Mesothelial cell of epicardium (in vitro differentiated cells): ENCODE measurements around the gene HOXD13. TPM values are rescaled to one million over a fixed set of nuclear protein-coding genes. Genes with fewer than 3 reads are reported as not detected.
A peak's percentile ranks its signal among the peaks of the same experiment; 100 is the strongest.

ENCODE experiments used
- DNase-seq, 2 experiments: peaks; one replicate each; pipeline ENCODE4 v3.0.0; 2021; ENCODE audit warnings: low spot score in 2 of 2; ENCODE audit not compliant: unreplicated experiment in 2 of 2
- H3K27ac Mint-ChIP-seq: 2 replicates; pipeline ENCODE4 v1.8.0; 2021; ENCODE audit warnings: mixed read lengths
- H3K27me3 Mint-ChIP-seq: 2 replicates; pipeline ENCODE4 v1.8.0; 2021; ENCODE audit warnings: low read depth, mixed read lengths
- H3K36me3 Mint-ChIP-seq: 2 replicates; pipeline ENCODE4 v1.8.0; 2021; ENCODE audit warnings: mixed read lengths
- H3K4me1 Mint-ChIP-seq: 2 replicates; pipeline ENCODE4 v1.8.0; 2021; ENCODE audit warnings: mixed read lengths
- H3K4me3 Mint-ChIP-seq: 2 replicates; pipeline ENCODE4 v1.8.0; 2021; ENCODE audit warnings: mild to moderate bottlenecking, moderate library complexity, mixed read lengths
- H3K9me3 Mint-ChIP-seq: 2 replicates; pipeline ENCODE4 v1.8.0; 2021; ENCODE audit warnings: mixed read lengths
- total RNA-seq: library from RNA; stranded (reverse); gene quantifications from 3 replicates; pipeline ENCODE4 v1.2.1, GENCODE V29; 2021
- TF ChIP-seq, protein P1 (sequence below): fragments of 200-600 bp; sonication (generic); IDR thresholded peaks from one replicate; pipeline ENCODE4 v1.5.0; 2021; ENCODE audit warnings: antibody characterized with exemption; ENCODE audit not compliant: unreplicated experiment

HOXD13 gene
- total RNA-seq, 1 donor from 2014 or later = 0.56 TPM

DNA sequence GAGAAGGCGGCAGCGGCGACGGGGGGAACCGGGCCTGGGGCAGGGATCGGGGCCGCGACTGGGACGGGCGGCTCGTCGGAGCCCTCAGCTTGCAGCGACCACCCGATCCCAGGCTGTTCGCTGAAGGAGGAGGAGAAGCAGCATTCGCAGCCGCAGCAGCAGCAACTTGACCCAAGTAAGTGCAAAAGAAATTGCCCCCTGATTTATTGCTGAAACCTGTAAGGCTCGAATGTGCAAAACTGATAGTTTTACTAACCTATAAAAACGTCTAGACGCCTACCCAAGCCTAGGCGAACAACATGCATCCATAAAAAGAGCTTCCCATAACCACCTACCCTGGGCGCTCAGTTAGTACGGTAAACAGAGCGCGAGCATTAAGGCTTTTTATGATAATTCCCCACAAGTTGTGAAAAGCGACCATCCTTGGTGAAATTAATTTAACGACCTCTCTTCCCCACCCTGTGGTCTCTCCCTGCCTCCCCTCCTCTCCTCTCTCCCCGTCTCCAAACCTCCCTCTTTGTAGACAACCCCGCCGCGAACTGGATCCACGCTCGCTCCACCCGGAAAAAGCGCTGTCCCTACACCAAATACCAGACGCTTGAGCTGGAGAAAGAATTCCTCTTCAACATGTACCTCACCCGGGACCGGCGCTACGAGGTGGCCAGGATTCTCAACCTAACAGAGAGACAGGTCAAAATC is 31.0 kb downstream of the HOXD13 start:
- peaks cover 98% of the 10 kb centered on the region for H3K27me3 Mint-ChIP-seq
- no peak for DNase-seq
- no peaks in the 10 kb centered on the region for H3K9me3 Mint-ChIP-seq
- peak overlapping the region; percentile 58 for H3K4me3 Mint-ChIP-seq
- no peaks in the 10 kb centered on the region for H3K36me3 Mint-ChIP-seq
- peaks cover 13% of the 10 kb centered on the region for H3K4me1 Mint-ChIP-seq
- no peak overlapping the region for H3K27ac Mint-ChIP-seq
- TF ChIP-seq, protein P1, sequence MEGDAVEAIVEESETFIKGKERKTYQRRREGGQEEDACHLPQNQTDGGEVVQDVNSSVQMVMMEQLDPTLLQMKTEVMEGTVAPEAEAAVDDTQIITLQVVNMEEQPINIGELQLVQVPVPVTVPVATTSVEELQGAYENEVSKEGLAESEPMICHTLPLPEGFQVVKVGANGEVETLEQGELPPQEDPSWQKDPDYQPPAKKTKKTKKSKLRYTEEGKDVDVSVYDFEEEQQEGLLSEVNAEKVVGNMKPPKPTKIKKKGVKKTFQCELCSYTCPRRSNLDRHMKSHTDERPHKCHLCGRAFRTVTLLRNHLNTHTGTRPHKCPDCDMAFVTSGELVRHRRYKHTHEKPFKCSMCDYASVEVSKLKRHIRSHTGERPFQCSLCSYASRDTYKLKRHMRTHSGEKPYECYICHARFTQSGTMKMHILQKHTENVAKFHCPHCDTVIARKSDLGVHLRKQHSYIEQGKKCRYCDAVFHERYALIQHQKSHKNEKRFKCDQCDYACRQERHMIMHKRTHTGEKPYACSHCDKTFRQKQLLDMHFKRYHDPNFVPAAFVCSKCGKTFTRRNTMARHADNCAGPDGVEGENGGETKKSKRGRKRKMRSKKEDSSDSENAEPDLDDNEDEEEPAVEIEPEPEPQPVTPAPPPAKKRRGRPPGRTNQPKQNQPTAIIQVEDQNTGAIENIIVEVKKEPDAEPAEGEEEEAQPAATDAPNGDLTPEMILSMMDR = no peak

DNA sequence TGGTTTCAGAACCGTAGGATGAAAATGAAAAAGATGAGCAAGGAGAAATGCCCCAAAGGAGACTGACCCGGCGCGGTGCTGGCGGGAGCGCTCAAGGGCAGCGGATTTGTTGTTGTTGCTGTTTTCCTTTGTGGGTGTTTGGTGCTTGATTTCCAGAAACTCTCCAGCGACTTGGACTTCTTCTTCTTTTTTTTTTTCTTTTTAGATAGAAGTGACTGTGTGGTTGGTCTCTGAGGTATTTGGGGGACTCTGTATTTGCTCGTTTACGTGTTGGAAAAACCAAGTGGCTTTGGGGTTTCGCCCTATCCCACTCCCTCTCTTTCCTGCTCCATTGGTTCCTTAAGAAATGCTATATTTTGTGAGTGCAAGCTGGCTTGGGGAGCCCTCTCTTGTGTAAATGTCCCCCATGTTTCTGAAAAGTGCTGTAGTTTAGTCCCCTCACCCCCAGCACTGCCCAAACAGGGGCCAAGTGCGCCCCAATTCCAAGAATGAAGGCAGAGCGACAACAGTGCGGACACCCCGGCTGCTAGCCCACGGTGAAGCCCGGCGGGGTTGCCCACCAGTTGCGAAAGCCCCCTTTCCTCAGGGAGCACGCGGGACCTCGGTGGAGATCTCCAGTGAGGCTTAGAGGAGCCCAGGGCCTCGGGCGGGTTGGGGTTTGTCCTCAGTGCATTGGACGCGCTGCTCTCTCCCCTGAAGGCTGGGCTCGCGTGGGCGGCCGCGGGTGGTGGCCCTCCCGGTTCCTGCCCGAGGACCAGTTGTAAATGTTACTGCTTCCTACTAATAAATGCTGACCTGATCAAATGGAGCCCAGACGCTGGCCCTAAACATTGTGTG is 31.8 kb downstream of the HOXD13 start:
- Mint-ChIP-seq H3K36me3 (no peaks in the 10 kb centered on the region), H3K4me1 (peaks cover 19% of the 10 kb centered on the region), H3K9me3 (no peaks in the 10 kb centered on the region), H3K4me3 (peak overlapping the region; percentile 58), H3K27ac (no peak overlapping the region), H3K27me3 (peaks cover 98% of the 10 kb centered on the region)
- no peak for DNase-seq
- TF ChIP-seq, protein P1 = no peak

DNA sequence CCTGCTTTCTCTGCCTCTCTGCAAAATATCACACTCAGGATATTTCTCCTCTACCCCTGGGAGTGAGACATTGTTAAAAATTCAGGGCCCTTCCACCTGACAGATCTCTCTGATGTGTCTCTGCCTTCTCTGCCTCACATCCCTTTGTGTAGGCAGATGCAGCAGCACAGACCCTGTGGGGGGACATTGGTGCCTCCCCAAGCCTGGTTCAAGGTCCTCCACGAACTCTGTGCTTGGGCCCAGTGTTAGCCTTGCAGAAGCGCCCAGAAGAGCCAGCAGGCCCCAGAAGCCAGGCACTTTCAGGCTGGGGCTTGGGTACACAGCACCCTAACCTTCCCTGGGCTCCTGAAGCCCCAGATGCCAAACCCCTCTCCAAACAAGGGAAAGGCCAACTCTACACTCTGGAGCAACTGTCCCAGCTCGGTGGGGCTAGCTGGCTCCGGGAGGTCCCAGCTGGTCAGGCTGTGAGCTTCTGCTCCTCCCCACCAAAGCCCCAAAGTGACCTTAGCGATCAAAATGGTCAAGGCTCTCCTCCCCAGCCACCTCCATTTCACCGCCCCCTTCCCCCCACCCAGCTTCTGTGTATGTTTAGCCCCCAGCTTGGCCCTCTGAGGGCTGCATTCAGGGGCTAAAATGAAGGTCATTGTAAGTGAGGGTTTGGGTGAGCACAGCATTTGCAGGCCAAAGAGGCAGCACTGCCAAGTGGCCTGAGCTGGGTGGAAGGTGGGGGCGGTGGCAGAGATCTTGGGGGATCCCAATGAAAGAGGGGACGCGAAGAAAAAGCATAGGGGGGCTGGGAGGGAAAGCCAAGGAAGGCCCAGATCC is 32.6 kb downstream of the HOXD13 start:
- no peaks in the 10 kb centered on the region for H3K36me3 Mint-ChIP-seq
- H3K4me3 Mint-ChIP-seq = no peak overlapping the region
- peaks cover 19% of the 10 kb centered on the region for H3K4me1 Mint-ChIP-seq
- DNase-seq = no peak
- TF ChIP-seq, protein P1 = no peak
- peaks cover 95% of the 10 kb centered on the region for H3K27me3 Mint-ChIP-seq
- no peak overlapping the region for H3K27ac Mint-ChIP-seq
- no peaks in the 10 kb centered on the region for H3K9me3 Mint-ChIP-seq

DNA sequence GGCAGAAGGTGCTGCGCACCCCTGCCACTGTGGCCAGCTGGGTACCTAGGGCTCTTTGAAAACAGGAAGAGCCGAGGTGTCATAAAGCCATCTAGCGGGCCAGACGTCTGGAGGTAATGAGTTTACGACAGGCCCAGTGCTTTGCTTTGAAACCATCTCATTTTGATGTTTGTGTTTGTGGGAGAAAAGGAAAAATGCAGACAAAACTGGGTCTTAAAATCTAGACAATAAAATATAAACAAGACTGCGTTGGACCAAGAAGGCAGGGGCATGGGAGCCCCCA is 33.2 kb downstream of the HOXD13 start:
- TF ChIP-seq, protein P1 = no peak
- no peaks in the 10 kb centered on the region for H3K36me3 Mint-ChIP-seq
- peaks cover 91% of the 10 kb centered on the region for H3K27me3 Mint-ChIP-seq
- DNase-seq = no peak
- no peak overlapping the region for H3K4me3 Mint-ChIP-seq
- peaks cover 21% of the 10 kb centered on the region for H3K4me1 Mint-ChIP-seq
- no peak overlapping the region for H3K27ac Mint-ChIP-seq
- no peaks in the 10 kb centered on the region for H3K9me3 Mint-ChIP-seq

DNA sequence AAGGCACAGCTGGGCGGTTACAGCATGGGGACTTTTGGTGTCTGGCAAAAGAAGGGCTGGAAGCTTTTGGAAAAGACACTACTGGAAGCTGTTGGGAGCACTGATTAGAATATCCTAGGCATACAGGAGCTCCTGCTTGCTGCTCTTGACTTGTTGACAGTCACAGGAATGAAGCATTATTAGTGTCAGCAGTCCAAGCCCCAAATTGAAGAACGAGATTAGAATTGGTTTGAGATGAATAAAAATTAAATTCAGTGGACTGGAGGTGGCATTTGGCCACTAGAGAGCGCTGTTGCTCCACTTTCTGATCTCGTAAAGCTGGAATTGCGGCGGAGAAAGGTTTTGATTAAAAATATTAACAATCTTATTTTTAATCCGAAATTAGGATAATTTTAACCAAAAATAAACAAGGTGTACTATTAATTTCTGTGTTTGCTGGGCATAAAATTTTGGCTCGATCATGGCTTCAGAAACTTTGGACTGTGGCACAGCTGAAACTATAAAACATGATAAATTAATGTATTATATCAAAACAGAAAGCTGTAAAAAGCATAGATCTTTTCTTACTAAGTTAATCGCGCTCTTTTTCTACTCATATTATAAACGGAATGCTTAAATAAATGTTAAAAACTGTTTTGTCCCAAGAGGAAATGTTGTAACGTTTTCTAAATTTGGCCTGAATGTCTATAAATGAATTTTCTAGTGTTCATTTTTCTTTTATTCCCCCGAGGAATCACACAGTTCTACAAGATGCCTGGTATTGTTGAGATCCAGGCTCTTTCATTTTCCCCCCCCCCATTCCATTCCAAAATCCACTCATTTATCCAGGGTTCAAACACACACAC is 34.6 kb downstream of the HOXD13 start:
- H3K4me3 Mint-ChIP-seq = no peak overlapping the region
- peak in 1 of 2 experiments; percentile 84 for DNase-seq
- peaks cover 23% of the 10 kb centered on the region for H3K4me1 Mint-ChIP-seq
- H3K27ac Mint-ChIP-seq = no peak overlapping the region
- TF ChIP-seq, protein P1 = peak; percentile 92
- no peaks in the 10 kb centered on the region for H3K9me3 Mint-ChIP-seq
- no peaks in the 10 kb centered on the region for H3K36me3 Mint-ChIP-seq
- peaks cover 91% of the 10 kb centered on the region for H3K27me3 Mint-ChIP-seq
